Activated naive CD8-positive, alpha-beta T cell treated with anti-CD3 and anti-CD28 coated beads, Interleukin-2, amount 10 ng/mL, durations not matched to agents 7 days and 5 days (primary cell): ENCODE data around the gene GFRA1. TPM values are rescaled to one million over a fixed set of nuclear protein-coding genes. Genes with fewer than 3 reads are reported as not detected.

Source experiments
- ATAC-seq: fragments of 150-1000 bp; cut with Tn5 transposase; one replicate; pipeline ENCODE4 v1.10.0; 2021; ENCODE audit warnings: low read depth, moderate library complexity
- POLR2A ChIA-PET: fragments of 350-600 bp; sonication (Branson Sonifier 250); formaldehyde crosslinking; loops from one replicate; lab custom pipeline; 2021; ENCODE audit warnings: antibody characterized with exemption; lab: Charles Lee
- DNase-seq: peaks from one replicate; pipeline ENCODE4 v3.0.0; 2021
- H3K27ac Mint-ChIP-seq: one replicate; pipeline ENCODE4 v1.8.0; 2022; ENCODE audit warnings: mild to moderate bottlenecking, mixed read lengths
- H3K27me3 Mint-ChIP-seq: one replicate; pipeline ENCODE4 v1.8.0; 2022; ENCODE audit warnings: mild to moderate bottlenecking, moderate library complexity, mixed read lengths
- H3K36me3 Mint-ChIP-seq: one replicate; pipeline ENCODE4 v1.8.0; 2021; ENCODE audit warnings: mild to moderate bottlenecking, mixed read lengths
- H3K4me1 Mint-ChIP-seq: one replicate; pipeline ENCODE4 v1.8.0; 2021; ENCODE audit warnings: mixed read lengths
- H3K4me3 Mint-ChIP-seq: one replicate; pipeline ENCODE4 v1.8.0; 2022; ENCODE audit warnings: mild to moderate bottlenecking, moderate library complexity, mixed read lengths
- H3K9me3 Mint-ChIP-seq: one replicate; pipeline ENCODE4 v1.8.0; 2021; ENCODE audit warnings: mixed read lengths
- total RNA-seq, 2 experiments: library from RNA; stranded (reverse); gene quantifications; one replicate each; pipeline ENCODE4 v1.2.3, GENCODE V29; 2021

The GFRA1 gene
- total RNA-seq, 2 experiments from 2014 or later = not detected

- POLR2A ChIA-PET = no interaction called here
These were observed 8.9 kb downstream of the GFRA1 start for GRCh38 chr10:116263870-116264655.

GRCh38 chr10:116262678-116263077 lies 10.3 kb downstream of the GFRA1 start:
- Mint-ChIP-seq H3K4me1 (no peaks in the 10 kb centered on the region), H3K36me3 (no peaks in the 10 kb centered on the region), H3K4me3 (no peak overlapping the region), H3K27me3 (no peaks in the 10 kb centered on the region), H3K9me3 (no peaks in the 10 kb centered on the region), H3K27ac (no peak overlapping the region)
- DNase-seq (no peak), ATAC-seq (no peak)
- POLR2A ChIA-PET = no interaction called here

More at GRCh38 chr10:116263870-116264655, 8.9 kb downstream of the GFRA1 start:
- DNase-seq (no peak), ATAC-seq (no peak)
- Mint-ChIP-seq H3K27ac (no peak overlapping the region), H3K36me3 (no peaks in the 10 kb centered on the region), H3K9me3 (no peaks in the 10 kb centered on the region), H3K27me3 (peaks cover 6% of the 10 kb centered on the region), H3K4me3 (no peak overlapping the region), H3K4me1 (no peaks in the 10 kb centered on the region)

- ATAC-seq = no peak
- Mint-ChIP-seq H3K4me3 (no peak overlapping the region), H3K36me3 (no peaks in the 10 kb centered on the region), H3K27me3 (no peaks in the 10 kb centered on the region), H3K9me3 (no peaks in the 10 kb centered on the region), H3K4me1 (no peaks in the 10 kb centered on the region), H3K27ac (no peak overlapping the region)
- POLR2A ChIA-PET = no interaction called here
- no peak for DNase-seq
These were observed 12.4 kb downstream of the GFRA1 start for GRCh38 chr10:116260599-116260998.

DNA sequence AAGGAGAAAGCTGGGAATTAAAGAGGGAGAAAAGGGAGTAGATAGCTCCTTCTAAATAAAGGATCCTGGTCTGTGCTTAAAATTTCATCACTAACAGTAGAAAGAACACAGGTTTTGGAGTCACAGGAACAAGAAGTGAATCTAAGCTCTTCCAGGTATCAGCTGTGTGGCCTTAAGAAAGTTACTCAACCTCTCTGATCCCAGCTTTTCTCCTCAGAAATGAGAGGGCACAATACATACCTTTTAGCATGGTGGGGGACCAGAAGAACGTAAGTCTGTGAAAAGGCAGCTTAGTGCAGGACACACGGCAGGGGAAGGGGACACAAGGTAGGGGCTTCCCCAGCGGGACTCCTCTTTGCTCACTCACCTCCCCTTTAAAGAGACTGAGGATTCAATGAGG lies 13.4 kb downstream of the GFRA1 start:
- no peaks in the 10 kb centered on the region for H3K36me3 Mint-ChIP-seq
- no peak overlapping the region for H3K4me3 Mint-ChIP-seq
- H3K27me3 Mint-ChIP-seq = no peaks in the 10 kb centered on the region
- no peak overlapping the region for H3K27ac Mint-ChIP-seq
- POLR2A ChIA-PET = no interaction called here
- ATAC-seq = no peak
- DNase-seq = no peak
- H3K4me1 Mint-ChIP-seq = no peaks in the 10 kb centered on the region
- H3K9me3 Mint-ChIP-seq = no peaks in the 10 kb centered on the region

- no peak overlapping the region for H3K27ac Mint-ChIP-seq
- no peaks in the 10 kb centered on the region for H3K27me3 Mint-ChIP-seq
- ATAC-seq = no peak
- H3K9me3 Mint-ChIP-seq = no peaks in the 10 kb centered on the region
- H3K4me1 Mint-ChIP-seq = no peaks in the 10 kb centered on the region
- no peak overlapping the region for H3K4me3 Mint-ChIP-seq
- H3K36me3 Mint-ChIP-seq = no peaks in the 10 kb centered on the region
- DNase-seq = no peak
- POLR2A ChIA-PET = no interaction called here
These were observed 15.2 kb downstream of the GFRA1 start for GRCh38 chr10:116257785-116258184.

- DNase-seq (no peak), ATAC-seq (no peak)
- POLR2A ChIA-PET = no interaction called here
- H3K4me3 Mint-ChIP-seq = no peak overlapping the region
- no peaks in the 10 kb centered on the region for H3K9me3 Mint-ChIP-seq
- no peaks in the 10 kb centered on the region for H3K4me1 Mint-ChIP-seq
- no peaks in the 10 kb centered on the region for H3K27me3 Mint-ChIP-seq
- H3K36me3 Mint-ChIP-seq = no peaks in the 10 kb centered on the region
- no peak overlapping the region for H3K27ac Mint-ChIP-seq
These were observed 16.2 kb downstream of the GFRA1 start for GRCh38 chr10:116256752-116257259.

DNA sequence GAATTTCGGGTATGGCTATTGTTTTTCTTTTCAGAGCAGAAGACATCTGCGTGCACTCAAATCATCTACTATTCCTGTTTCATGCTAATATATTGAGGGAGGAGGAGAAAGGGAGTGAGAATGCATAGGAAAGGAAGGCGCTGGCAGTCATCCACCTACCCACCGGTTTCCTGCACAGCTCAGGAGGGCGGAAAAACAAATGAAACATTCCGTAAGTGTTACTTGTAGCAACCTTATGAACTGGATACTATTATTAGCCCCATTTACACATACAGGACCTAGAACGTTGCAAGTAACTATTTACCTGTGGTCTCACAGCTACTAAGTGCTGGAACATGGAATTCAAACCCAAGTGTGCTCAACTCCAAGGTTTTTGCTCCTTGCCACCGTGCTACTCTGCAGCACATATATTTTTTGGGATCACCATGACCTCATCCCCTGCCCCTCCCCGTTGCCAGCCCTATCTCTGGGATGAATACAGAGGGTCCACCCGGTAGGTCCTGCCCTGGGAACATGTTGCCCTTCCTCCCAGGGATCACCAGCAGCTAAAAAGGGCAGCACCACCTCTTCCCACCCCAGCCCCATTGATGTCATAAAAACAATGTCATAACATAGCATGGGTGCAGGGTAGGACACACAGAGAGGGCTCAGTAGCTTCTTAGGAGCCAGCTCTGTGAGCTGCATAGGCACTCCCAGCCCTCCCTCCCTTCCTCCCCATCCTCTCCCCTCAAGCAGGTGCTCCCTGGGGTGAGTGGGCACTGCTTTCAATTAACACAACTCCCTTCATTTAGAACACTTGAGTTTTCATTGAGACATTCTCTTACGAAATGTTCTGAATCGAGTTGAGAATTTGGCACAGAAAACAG lies 16.9 kb downstream of the GFRA1 start:
- no peaks in the 10 kb centered on the region for H3K36me3 Mint-ChIP-seq
- H3K27ac Mint-ChIP-seq = no peak overlapping the region
- POLR2A ChIA-PET = no interaction called here
- H3K4me3 Mint-ChIP-seq = no peak overlapping the region
- H3K9me3 Mint-ChIP-seq = no peaks in the 10 kb centered on the region
- no peaks in the 10 kb centered on the region for H3K27me3 Mint-ChIP-seq
- no peak for ATAC-seq
- no peaks in the 10 kb centered on the region for H3K4me1 Mint-ChIP-seq
- no peak for DNase-seq

DNA sequence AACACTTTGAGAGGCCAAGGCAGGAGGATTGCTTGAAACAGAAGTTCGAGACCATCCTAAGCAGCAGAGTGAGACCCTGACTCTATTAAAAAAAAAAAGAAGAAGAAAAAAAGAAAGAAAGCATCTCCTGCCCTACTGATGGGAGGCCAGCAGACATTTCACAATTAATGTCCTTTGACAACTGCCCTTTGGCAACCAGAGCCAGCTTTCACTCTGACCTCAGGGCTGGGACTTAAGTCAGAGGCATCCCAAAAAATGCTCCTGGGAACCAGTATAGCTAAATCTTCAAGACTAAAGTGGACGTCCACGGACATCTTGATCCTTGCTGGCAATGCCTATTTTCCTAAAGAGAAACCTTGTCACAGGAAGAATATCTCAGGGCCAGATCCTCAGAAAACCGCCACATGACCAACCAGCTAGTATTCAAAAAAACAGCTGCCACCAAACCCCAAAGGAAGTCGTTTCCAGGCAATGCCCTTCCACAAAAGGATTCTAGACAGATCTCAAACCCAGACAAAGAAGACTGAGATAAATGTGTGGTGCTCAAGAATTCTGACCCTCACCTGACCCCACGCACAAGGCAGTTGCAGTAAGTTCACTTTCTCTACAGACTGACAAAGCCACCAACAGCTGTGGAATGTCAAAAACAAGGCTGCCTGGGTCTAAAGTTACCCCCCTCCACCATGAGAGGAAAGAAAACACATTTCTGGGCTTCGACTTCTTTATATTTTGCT lies 18.4 kb downstream of the GFRA1 start:
- Mint-ChIP-seq H3K36me3 (no peaks in the 10 kb centered on the region), H3K9me3 (no peaks in the 10 kb centered on the region), H3K27me3 (no peaks in the 10 kb centered on the region), H3K4me1 (no peaks in the 10 kb centered on the region), H3K27ac (no peak overlapping the region), H3K4me3 (no peak overlapping the region)
- DNase-seq (no peak), ATAC-seq (no peak)
- POLR2A ChIA-PET = no interaction called here

DNA sequence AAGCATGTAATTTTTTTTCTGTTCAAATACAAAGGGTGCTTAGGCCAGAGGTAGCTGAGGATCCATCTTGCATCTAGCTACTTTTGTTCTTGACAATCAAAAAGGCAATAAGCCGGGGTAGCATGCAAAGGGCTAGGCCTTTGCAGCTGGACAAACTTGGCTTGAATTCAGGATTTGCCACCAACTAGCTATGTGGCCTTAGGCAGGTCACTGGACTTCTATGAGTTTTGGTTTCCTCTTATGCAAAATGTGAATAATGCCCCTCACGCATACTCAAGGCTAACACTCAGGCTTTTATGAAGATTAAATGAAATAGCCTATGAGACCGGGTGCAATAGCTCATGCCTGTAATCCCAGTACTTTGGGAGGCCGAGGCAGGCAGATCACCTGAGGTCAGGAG lies 19.3 kb downstream of the GFRA1 start:
- no peaks in the 10 kb centered on the region for H3K27me3 Mint-ChIP-seq
- DNase-seq (no peak), ATAC-seq (no peak)
- no peak overlapping the region for H3K4me3 Mint-ChIP-seq
- no peak overlapping the region for H3K27ac Mint-ChIP-seq
- POLR2A ChIA-PET = no interaction called here
- H3K9me3 Mint-ChIP-seq = no peaks in the 10 kb centered on the region
- no peaks in the 10 kb centered on the region for H3K4me1 Mint-ChIP-seq
- H3K36me3 Mint-ChIP-seq = no peaks in the 10 kb centered on the region

DNA sequence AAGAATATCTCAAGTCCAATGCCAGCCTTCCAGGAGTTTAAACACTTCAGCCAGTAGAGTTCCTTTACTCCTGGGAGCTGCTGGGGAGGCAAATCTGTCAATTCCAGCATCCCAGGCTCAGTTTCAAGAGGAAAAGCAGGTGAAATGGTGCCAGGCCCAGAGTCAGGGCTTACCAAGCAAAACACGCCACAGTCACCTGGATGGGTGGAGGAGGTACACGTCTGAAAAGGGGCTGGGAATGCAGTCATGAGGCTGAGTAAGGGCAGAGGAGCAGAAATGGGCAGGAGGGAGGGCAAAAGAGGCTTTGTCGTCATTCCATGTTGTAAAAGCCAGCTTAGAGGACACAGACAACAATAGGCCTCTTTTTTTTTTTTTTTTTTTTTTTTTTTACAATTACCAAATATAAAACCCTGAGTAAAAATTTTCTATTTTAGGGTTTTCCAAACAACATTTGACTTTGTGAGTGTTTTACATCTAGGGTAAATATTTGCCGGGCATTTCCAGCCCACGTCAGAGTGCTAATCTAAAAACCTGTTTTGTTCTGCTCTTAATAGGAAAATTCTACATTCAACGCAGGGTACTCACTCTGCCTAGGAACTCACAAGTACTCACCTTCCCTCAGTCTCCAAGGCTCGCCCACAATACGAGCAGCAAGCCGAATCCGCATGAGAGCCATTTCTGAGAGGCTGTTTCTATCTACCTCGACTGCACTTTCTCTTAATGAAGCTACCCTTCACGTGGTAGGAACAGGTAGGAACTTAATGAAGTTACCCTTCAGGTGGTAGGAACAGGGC lies 21.2 kb downstream of the GFRA1 start:
- no peaks in the 10 kb centered on the region for H3K27me3 Mint-ChIP-seq
- H3K9me3 Mint-ChIP-seq = no peaks in the 10 kb centered on the region
- DNase-seq = no peak
- H3K4me1 Mint-ChIP-seq = no peaks in the 10 kb centered on the region
- ATAC-seq = no peak
- H3K4me3 Mint-ChIP-seq = no peak overlapping the region
- POLR2A ChIA-PET = no interaction called here
- H3K36me3 Mint-ChIP-seq = no peaks in the 10 kb centered on the region
- no peak overlapping the region for H3K27ac Mint-ChIP-seq

- Mint-ChIP-seq H3K4me1 (no peaks in the 10 kb centered on the region), H3K27ac (no peak overlapping the region), H3K36me3 (no peaks in the 10 kb centered on the region), H3K27me3 (no peaks in the 10 kb centered on the region), H3K9me3 (no peaks in the 10 kb centered on the region), H3K4me3 (no peak overlapping the region)
- DNase-seq = no peak
- POLR2A ChIA-PET = no interaction called here
- ATAC-seq = no peak
These were observed 25.3 kb downstream of the GFRA1 start for GRCh38 chr10:116247691-116248090.

DNA sequence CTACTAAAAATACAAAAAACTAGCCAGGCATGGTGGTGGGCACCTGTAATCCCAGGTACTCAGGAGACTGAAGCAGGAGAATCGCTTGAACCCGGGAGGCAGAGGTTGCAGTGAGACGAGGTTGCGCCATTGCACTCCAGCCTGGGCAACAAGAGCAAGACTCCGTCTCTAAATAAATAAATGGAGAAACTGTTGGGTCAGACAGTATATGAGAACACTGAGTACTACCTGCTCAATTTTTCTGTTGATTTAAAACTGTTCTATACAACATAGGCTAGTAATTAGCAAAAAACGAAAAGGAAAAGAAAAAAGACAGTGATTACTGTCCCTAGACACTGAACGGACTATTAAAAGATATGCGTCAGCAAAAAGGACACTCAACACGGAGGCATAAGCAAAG lies 26.7 kb downstream of the GFRA1 start:
- no peak for DNase-seq
- Mint-ChIP-seq H3K9me3 (no peaks in the 10 kb centered on the region), H3K27ac (no peak overlapping the region), H3K36me3 (no peaks in the 10 kb centered on the region), H3K4me1 (no peaks in the 10 kb centered on the region), H3K27me3 (no peaks in the 10 kb centered on the region), H3K4me3 (no peak overlapping the region)
- POLR2A ChIA-PET = no interaction called here
- ATAC-seq = no peak

DNA sequence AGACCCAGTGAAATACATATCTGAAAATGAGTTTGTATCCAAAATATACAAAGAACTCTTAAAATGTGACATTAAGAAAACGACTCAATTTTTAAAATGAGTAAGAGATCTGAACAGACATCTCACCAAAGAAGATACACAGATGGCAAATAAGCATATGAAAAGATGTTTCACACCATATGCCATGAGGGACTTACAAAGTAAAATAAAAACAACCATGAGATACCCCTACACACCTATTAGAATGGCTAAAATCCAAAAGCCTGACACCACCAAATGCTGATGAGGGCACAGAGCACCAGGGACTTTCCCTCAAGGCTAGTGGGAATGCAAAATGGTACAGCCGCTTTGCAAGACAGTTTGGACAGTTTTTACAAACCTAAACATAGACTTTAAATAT lies 27.9 kb downstream of the GFRA1 start:
- no peaks in the 10 kb centered on the region for H3K36me3 Mint-ChIP-seq

More for the DNA sequence above, 27.9 kb downstream of the GFRA1 start:
- POLR2A ChIA-PET = no interaction called here
- H3K9me3 Mint-ChIP-seq = no peaks in the 10 kb centered on the region
- no peak overlapping the region for H3K27ac Mint-ChIP-seq
- no peaks in the 10 kb centered on the region for H3K27me3 Mint-ChIP-seq
- H3K4me3 Mint-ChIP-seq = no peak overlapping the region
- ATAC-seq = no peak
- no peak for DNase-seq
- H3K4me1 Mint-ChIP-seq = no peaks in the 10 kb centered on the region
